Testis (tissue), 3 donors: ENCODE results near the gene PI4KB. TPM values are rescaled to one million over a fixed set of nuclear protein-coding genes. Genes with fewer than 3 reads are reported as not detected.

Source experiments
- DNase-seq: peaks from one replicate; pipeline ENCODE4 v3.0.0-alpha.2; 2019
- H3K27ac ChIP-seq, 2 donors: fragments of 200-600 bp; sonication (generic); one replicate each; pipeline ENCODE4 v1.5.1; 2019
- H3K27me3 ChIP-seq: fragments of 200-600 bp; sonication (generic); one replicate; pipeline ENCODE4 v1.5.1; 2019
- H3K36me3 ChIP-seq: fragments of 200-600 bp; sonication (generic); one replicate; pipeline ENCODE4 v1.5.1; 2017; ENCODE audit warnings: low read depth; ENCODE audit errors: missing control alignments
- H3K4me1 ChIP-seq: fragments of 200-600 bp; sonication (generic); one replicate; pipeline ENCODE4 v1.5.1; 2019
- H3K4me3 ChIP-seq, 2 donors: fragments of 200-600 bp; sonication (generic); one replicate each; pipeline ENCODE4 v1.5.1; 2017 to 2019
- H3K9me3 ChIP-seq: fragments of 200-600 bp; sonication (generic); one replicate; pipeline ENCODE4 v1.5.1; 2017
- CTCF ChIP-seq, 3 experiments: fragments of 450-650 bp in 2 of 3; fragments of 200-600 bp in 1 of 3; sonication (generic) in 1 of 3; IDR thresholded peaks; one replicate each; pipeline ENCODE4 v1.5.1; 2016 to 2019; ENCODE audit warnings: antibody characterized with exemption in 3 of 3, mild to moderate bottlenecking in 2 of 3, moderate library complexity in 1 of 3
- POLR2A ChIP-seq: fragments of 450-650 bp; IDR thresholded peaks from one replicate; pipeline ENCODE4 v1.6.1; 2017; ENCODE audit warnings: antibody characterized with exemption, mild to moderate bottlenecking, moderate library complexity
- WGBS, 2 donors: methylation state at CpG; one replicate each; pipeline ENCODE4 v1.1.5; 2018; 5-methylcytosine and 5-hydroxymethylcytosine counted together
- intact Hi-C: fragments of 100-400 bp; cut with DNase I; formaldehyde crosslinking; loops from one replicate; pipeline ENCODE4 v1.15.1; 2023; ENCODE audit warnings: low total_unique reads
- polyA plus RNA-seq: library from polyadenylated mRNA; stranded (reverse); fragments of 350-450 nt; fragmentation: Illumina TruSeq; extraction: RNeasy Lipid Tissue Mini Kit (QIAGEN cat#74804); gene quantifications from one replicate; pipeline ENCODE4 v1.2.3, GENCODE V29; 2014; ENCODE audit warnings: low read depth, low replicate concordance; ENCODE audit not compliant: insufficient read depth
- total RNA-seq, 2 donors: library from RNA; depleted of rRNA; stranded (reverse); fragments of >200 nt; gene quantifications; one replicate each; pipeline ENCODE4 v1.2.3, GENCODE V29; 2016

The PI4KB gene
- total and polyA plus RNA-seq, 3 donors from 2014 or later: 86.8 to 103 (median 87.9) TPM

DNA sequence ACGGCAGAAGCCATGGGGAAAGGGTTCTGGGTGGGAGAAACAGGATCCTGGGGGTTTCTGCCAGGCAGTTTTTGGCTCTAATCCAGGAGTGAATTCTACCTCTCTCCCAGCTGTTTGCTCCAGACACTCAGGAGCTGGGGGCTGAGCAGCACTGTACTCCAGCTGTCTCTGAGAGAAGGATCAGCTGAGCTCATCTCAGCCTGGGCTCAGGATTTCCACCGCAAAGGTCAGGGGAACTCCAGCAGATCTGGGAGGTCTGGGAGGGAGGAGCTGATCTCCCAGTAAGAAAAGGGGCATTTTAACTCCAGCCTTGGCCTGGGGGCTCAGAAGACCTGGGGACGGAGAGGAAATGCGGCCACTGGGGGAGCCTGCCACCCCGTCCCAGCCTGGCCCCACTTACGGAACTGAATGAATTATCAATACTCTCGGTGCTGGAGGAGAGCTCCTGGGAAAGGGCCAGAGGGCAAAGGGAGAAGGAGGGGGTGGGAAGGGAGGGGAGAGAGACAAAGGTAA lies 17.3 kb downstream of the PI4KB start:
- H3K36me3 ChIP-seq: no peaks in the 10 kb centered on the region
- TF ChIP-seq POLR2A: no peak
- no peak for TF ChIP-seq CTCF (IDR thresholded peaks at IDR 0.05)
- H3K4me3 ChIP-seq: no peak overlapping the region
- peaks cover 45% of the 10 kb centered on the region for H3K4me1 ChIP-seq
- 42 to 57% methylated on average over 6 to 7 of the region's 7 CpGs for WGBS, 2 donors
- peak overlapping the region in 1 of 2 donors; percentile 69 for H3K27ac ChIP-seq
- H3K27me3 ChIP-seq: no peaks in the 10 kb centered on the region
- H3K9me3 ChIP-seq: no peaks in the 10 kb centered on the region
- DNase-seq: no peak
- intact Hi-C loops: no loop called here

GRCh38 chr1:151294742-151295462 lies 32.3 kb downstream of the PI4KB start:
- H3K27me3 ChIP-seq: no peaks in the 10 kb centered on the region
- intact Hi-C loops: no loop called here
- 88 to 95% methylated on average over 2 of the region's 2 CpGs for WGBS, 2 donors
- no peak overlapping the region for H3K4me3 ChIP-seq
- TF ChIP-seq CTCF (IDR thresholded peaks at IDR 0.05) (no peak), POLR2A (no peak)
- DNase-seq: no peak
- no peaks in the 10 kb centered on the region for H3K9me3 ChIP-seq
- H3K36me3 ChIP-seq: no peaks in the 10 kb centered on the region
- H3K27ac ChIP-seq: no peak overlapping the region
- no peaks in the 10 kb centered on the region for H3K4me1 ChIP-seq

DNA sequence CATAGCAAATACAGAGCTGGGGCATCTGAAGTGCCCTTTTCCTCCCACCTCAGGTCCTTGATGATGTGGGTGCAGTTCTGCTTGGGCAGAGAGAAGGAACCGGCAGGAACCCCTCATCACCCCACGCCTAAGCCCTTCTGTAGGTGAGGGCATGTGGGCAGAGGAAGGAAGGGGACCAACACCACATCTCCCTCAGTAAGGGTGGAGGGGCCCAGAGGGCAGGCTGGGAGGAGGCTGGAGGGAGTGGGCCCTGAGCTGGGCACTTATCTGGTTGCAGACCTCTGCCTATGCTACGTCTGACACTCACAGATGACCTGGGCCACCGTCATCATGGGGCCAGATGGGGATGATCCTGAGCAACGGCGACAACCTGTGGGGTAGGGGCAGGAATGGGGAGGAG lies 34.1 kb downstream of the PI4KB start:
- TF ChIP-seq CTCF (IDR thresholded peaks at IDR 0.05) (no peak), POLR2A (no peak)
- no peak for DNase-seq
- Histone ChIP-seq H3K27me3 (no peaks in the 10 kb centered on the region), H3K27ac (no peak overlapping the region), H3K9me3 (no peaks in the 10 kb centered on the region), H3K36me3 (no peaks in the 10 kb centered on the region), H3K4me1 (no peaks in the 10 kb centered on the region), H3K4me3 (no peak overlapping the region)
- intact Hi-C loops: no loop called here
- 89 to 91% methylated on average over 6 of the region's 6 CpGs for WGBS, 2 donors

DNA sequence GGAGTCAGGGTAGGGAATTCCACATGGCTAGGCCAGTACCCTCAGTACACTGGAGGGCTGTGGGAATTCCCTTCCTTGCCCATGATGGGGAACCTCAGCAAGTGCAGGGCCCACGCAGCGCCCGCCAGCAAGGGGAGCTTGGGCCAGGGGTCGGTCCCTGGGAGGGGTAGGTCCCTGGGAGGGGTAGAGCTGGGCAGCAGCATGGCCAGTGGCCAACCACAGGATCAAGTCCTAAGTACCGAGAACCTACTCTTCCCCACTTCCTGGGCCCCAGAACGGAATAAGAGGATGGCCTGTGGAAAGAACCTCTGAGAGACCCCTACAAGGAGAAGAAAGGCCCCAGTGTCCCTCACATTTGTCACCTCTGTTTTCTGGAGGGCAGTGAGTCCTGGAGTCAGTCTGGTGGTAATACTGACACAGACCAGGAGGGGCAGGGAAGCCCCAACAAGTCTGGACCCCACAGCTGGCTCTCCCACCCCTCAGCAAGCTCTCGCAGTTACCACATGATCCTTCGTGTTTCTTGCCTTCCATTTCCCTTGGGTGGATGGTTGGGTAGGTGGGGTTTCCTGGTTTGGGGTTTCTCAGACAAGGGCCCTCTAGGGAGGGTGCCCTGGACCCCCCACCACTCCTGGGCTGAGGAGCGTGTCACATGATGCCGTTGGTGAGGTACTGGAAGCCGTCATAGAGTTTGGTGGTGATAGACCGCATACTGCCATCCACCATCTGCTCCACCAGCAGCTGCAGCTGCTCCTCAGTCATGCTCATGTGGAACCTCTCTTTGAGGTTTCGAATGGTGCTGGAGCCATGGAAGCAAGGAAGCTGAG lies 34.8 kb downstream of the PI4KB start:
- Histone ChIP-seq H3K27me3 (no peaks in the 10 kb centered on the region), H3K4me1 (no peaks in the 10 kb centered on the region), H3K36me3 (no peaks in the 10 kb centered on the region), H3K4me3 (no peak overlapping the region), H3K27ac (no peak overlapping the region), H3K9me3 (no peaks in the 10 kb centered on the region)
- no peak for TF ChIP-seq POLR2A
- TF ChIP-seq CTCF (IDR thresholded peaks at IDR 0.05): no peak
- intact Hi-C loops: no loop called here
- DNase-seq: no peak
- 84 to 90% methylated on average over 11 to 13 of the region's 13 CpGs for WGBS, 2 donors
